GM12865 (cell line): ENCODE measurements around the gene MAGEA4.
"Not testable (repeated sequence)": the region's sequence is repeated elsewhere in the genome, so short reads cannot be mapped to it uniquely, and the experiment has no call there.

Experiments
- DNase-seq: peaks from one replicate; pipeline ENCODE4 v3.0.0; 2010; ENCODE audit warnings: low read depth
- H3K4me3 ChIP-seq: 2 replicates; pipeline ENCODE4 v1.5.1; 2011; ENCODE audit warnings: mild to moderate bottlenecking, low read depth, low read length, control low read depth
- TF ChIP-seq, protein P1 (sequence below): IDR thresholded peaks from 2 replicates; pipeline ENCODE4 v1.5.1; 2011; ENCODE audit warnings: low read length, control low read depth, low read depth, inconsistent platforms; ENCODE audit not compliant: insufficient read depth; ENCODE audit errors: missing control alignments

MAGEA4 gene

DNA sequence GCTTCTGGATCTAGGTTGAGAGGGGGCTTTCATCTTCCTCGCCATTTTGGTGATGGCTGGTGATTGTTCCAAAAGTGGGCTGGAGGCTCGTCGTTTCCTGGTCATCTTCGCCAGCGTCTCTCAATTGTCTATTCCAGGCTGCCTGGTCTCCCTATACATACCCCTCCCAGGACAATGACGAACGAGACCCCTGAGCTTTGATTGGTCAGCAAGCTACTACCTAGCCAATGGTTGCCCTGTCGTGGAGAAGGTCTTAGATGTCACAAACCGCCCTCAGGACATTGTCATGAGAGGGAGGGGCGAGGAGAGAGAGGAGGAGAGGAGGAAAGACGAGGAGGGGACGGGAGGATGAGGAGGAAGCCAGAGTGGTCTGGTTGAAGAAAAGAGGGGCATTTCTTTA is 7.7 kb upstream of the MAGEA4 start:
- no peak overlapping the region for H3K4me3 ChIP-seq
- TF ChIP-seq, protein P1, sequence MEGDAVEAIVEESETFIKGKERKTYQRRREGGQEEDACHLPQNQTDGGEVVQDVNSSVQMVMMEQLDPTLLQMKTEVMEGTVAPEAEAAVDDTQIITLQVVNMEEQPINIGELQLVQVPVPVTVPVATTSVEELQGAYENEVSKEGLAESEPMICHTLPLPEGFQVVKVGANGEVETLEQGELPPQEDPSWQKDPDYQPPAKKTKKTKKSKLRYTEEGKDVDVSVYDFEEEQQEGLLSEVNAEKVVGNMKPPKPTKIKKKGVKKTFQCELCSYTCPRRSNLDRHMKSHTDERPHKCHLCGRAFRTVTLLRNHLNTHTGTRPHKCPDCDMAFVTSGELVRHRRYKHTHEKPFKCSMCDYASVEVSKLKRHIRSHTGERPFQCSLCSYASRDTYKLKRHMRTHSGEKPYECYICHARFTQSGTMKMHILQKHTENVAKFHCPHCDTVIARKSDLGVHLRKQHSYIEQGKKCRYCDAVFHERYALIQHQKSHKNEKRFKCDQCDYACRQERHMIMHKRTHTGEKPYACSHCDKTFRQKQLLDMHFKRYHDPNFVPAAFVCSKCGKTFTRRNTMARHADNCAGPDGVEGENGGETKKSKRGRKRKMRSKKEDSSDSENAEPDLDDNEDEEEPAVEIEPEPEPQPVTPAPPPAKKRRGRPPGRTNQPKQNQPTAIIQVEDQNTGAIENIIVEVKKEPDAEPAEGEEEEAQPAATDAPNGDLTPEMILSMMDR, result no peak
- no peak for DNase-seq

DNA sequence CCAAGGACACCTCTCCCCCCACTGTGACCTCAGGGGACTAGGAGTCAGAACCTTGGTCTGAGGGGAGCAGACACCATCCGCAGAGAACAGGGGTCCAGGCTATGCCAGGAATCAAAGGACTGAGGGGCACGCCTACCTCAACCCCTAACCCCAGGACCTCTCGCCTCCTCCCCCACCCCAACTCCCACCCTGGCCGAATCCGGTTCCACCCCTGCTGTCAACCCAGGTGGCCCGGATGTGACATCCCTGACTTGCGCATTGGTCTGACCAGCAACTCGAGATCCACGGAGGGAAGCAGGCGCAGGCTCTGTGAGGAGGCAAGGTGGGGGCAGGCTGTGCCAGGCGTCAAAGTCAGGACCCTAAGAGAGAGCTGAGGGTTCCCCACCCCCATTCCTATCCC is 468 bp upstream of the MAGEA4 start:
- TF ChIP-seq, protein P1, result no peak
- no peak for DNase-seq
- no peak overlapping the region for H3K4me3 ChIP-seq

DNA sequence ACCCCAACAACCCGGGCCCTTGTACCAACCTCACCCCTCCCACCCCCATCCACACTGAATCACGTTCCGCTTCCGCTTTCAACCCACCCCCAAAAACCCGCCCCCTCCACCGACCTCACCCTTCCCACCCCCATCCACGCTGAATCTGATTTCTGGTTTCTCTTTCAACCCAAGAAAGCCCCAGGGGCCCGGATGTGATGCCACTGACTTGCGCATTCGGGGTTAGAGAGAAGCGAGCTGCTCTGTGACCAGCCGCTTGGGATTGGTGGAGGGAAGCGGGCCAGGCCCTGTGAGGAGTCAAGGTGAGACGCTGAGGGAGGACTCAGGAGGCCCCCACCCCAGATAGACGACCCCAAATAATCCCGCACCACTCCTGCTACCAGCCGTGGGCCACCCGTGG is 6.0 kb downstream of the MAGEA4 start:
- not testable (repeated sequence) for H3K4me3 ChIP-seq, DNase-seq

DNA sequence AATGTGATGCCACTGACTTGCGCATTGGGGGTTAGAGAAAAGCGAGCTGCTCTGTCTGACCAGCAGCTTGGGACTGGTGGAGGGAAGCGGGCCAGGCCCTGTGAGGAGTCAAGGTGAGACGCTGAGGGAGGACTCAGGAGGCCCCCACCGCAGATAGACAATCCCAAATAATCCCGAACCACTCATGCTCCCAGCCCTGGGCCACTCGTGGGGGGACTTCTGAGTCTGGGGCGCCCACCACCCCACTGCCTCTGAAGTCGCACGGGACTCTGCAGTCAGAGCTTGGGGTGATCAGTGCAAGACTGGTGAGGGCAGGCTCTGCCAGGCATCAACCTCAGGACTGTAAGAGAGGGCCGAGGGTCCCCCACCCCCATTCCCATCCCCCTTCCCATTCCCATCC is 6.9 kb downstream of the MAGEA4 start:
- no peak for DNase-seq
- TF ChIP-seq, protein P1, result no peak
- no peak overlapping the region for H3K4me3 ChIP-seq

DNA sequence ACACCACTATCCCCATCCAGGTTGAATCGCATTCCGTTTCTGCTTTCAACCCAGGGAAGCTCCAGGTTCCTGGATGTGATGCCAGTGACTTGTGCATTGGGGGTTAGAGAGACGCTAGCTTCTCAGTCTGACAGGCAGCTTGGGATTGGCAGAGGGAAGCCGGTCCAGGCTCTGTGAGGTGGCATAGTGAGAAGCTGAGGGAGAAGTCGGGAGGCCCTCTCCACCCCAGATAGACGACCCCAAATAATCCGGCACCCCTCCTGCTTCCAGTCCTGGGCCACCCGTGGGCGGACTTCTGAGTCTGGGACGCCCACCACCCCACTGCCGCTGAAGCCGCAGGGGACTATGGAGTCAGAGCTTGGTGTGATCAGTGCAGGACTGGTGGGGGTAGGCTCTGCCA is 7.4 kb downstream of the MAGEA4 start:
- TF ChIP-seq, protein P1, result no peak
- no peak for DNase-seq
- H3K4me3 ChIP-seq, result no peak overlapping the region

DNA sequence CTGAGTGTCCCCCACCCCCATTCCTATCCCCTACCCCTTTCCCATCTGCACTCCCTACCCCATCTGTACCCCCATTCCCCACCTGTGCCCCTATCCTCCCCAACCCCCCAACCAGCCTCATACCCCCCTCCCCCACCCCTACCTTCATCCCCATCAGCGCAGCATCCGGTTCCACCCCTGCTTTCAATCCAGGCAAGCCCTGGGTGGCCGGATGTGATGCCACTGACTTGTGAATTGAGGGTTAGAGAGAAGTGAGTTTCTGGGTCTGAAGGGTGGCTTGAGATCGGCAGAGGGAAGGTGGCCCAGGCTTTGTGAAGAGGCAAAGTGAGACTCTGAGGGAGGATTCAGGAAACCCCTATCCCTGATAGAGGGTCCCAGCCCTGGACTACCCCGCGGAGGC is 7.8 kb downstream of the MAGEA4 start:
- H3K4me3 ChIP-seq, result no peak overlapping the region
- TF ChIP-seq, protein P1, result no peak
- no peak for DNase-seq

DNA sequence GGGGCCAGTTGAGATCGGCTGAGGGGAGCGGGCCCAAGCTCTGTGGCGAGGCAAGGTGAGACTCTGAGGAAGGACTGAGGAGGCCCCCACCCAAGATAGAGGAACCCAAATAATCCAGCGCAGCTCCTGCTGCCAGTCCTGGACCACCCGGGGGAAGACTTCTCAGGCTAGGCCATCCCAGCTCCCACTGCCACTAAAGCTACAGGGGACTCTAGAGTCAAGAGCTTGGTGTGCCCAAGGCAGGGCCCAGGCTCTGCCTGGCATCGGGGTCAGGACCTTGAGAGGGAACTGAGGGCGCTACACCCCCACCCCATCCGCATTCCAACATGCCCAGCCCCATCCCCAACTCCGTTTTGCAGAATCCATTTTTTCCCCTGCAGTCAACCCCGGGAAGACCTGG is 8.6 kb downstream of the MAGEA4 start:
- no peak overlapping the region for H3K4me3 ChIP-seq
- DNase-seq, result no peak
- TF ChIP-seq, protein P1, result no peak

DNA sequence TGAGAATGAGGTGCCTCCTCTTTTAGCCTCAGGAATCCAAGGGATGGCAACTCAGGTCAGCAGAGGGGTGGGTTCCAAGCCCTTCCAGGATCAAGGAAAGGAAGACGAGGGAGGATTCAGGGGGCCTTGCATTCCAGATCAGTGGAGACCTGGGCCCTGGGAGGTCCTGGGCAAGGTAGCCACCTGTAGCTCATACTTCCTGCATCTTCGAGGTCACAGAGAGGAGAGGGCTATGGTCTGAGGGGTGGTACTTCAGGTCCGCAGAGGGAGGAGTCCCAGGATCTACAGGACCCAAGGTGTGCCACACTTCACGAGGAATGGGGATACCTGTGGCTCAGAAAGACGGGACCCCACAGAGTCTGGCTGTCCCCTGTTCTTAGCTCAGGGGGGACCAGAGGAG is 9.2 kb downstream of the MAGEA4 start:
- TF ChIP-seq, protein P1, result no peak
- no peak for DNase-seq
- H3K4me3 ChIP-seq, result no peak overlapping the region
